Fibroblast of the conjunctiva (primary cell): Measurements from ENCODE around the gene OBSCN.

ENCODE experiments used
- DNase-seq: peaks from one replicate; pipeline ENCODE4 v3.0.0-alpha.2; 2010; ENCODE audit warnings: low read depth

The OBSCN gene

GRCh38 chr1:228417483-228418203 is 209.8 kb downstream of the OBSCN start:
- DNase-seq = no peak

DNA sequence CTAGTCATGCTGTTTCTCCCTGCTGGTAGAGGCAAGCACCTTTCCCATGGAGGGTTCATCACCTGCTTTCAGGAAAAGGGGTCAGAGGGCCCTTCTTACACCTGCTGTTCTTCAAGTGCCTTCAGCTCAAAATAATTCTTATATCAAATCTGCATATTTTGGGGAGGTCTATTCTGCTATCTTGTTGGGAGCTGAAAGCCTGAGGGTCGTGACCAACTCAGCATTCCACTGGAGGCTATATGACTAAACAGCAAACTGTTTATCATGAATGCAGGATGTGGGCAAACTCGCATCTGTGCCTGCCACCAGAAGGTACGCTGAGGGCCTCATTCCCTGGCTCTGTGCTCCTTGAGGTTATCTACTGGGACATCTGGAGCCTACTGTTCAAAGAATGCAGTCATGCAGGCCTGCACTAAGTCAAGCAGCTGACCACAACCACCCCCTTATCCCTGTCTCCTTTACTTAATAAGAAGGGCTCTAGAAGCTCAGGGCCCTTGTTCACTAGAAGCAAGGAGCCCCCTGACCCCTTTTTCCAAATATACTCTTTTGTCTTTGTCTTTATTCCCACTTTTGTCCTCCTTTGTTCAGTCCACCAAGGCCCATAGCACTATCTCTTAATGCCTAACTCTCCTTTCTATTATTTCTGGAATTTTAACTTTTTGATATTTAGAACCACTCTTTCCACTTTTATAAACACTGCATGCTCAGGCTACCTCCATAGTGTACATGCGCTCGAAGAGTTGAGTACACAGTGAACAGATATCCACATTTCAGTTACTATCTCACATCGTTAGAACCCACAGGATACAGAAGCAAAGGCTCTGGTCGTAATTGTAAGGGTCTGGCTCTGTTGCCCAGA is 213.4 kb downstream of the OBSCN start:
- no peak for DNase-seq

- no peak for DNase-seq
Observed at GRCh38 chr1:228423404-228424053, 215.7 kb downstream of the OBSCN start.

GRCh38 chr1:228424685-228425660 is 217.1 kb downstream of the OBSCN start:
- DNase-seq = no peak

GRCh38 chr1:228426518-228427175 is 218.8 kb downstream of the OBSCN start:
- DNase-seq = no peak

DNA sequence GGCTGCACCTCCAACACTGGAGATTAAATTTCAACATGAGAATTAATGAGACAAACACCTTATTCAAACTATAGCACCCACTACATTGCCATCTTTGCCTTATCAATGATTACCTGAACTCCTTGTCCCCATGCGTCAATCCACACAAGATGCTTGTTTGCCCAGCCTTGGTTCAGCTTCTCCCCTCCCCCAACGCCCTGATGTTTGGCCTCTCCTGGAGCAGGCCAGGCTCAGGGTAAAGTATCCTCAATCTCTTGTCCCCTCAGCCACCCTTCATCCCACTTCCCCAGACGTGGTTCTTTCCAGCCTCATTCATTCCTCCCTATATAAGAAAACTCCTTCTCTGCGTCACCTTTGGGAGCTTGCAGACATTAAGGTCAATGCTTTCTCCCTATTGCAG is 220.6 kb downstream of the OBSCN start:
- no peak for DNase-seq
